H1 (cell line): Measurements from ENCODE around the gene SF3A2. TPM values are rescaled to one million over a fixed set of nuclear protein-coding genes. Genes with fewer than 3 reads are reported as not detected.
A peak's percentile ranks its signal among the peaks of the same experiment; 100 is the strongest.

ENCODE experiments used
- CTCF ChIA-PET: fragments of 300-600 bp; sonication (Branson Sonifier 250); formaldehyde crosslinking; loops from one replicate; lab custom pipeline; 2021; ENCODE audit not compliant: partially characterized antibody; lab: Charles Lee
- POLR2A ChIA-PET: fragments of 300-600 bp; sonication (Branson Sonifier 250); formaldehyde crosslinking; loops from one replicate; lab custom pipeline; 2021; ENCODE audit warnings: inconsistent platforms; ENCODE audit not compliant: partially characterized antibody; lab: Charles Lee
- DNase-seq, 2 experiments: peaks; one replicate each; pipeline versions ENCODE4 v3.0.0 to v3.0.0-alpha.2; 2010 to 2022; ENCODE audit warnings: low spot score in 2 of 2, low read depth in 1 of 2, mixed read lengths in 1 of 2
- FAIRE-seq: peaks from 2 replicates; lab custom pipeline; 2011; peaks lifted over from hg19 to GRCh38; lab: Jason Lieb, UNC
- H2AFZ ChIP-seq: 2 replicates; pipeline ENCODE4 v1.8.1; 2012; ENCODE audit warnings: low read length, inconsistent platforms
- H2AK5ac ChIP-seq: 2 replicates; pipeline ENCODE4 v1.6.1; 2013; ENCODE audit warnings: low read depth, low read length
- H2BK120ac ChIP-seq: replicated peaks from 2 replicates; pipeline ENCODE3; 2013; ENCODE audit warnings: low read depth, low read length, inconsistent platforms
- H2BK12ac ChIP-seq: 2 replicates; pipeline ENCODE4 v1.6.1; 2013; ENCODE audit warnings: low read depth, low read length
- H2BK15ac ChIP-seq: 2 replicates; pipeline ENCODE4 v1.6.1; 2013; ENCODE audit warnings: low read length
- H2BK20ac ChIP-seq: 2 replicates; pipeline ENCODE4 v1.6.1; 2013; ENCODE audit warnings: low read length
- H2BK5ac ChIP-seq: 2 replicates; pipeline ENCODE4 v1.6.1; 2013; ENCODE audit warnings: low read depth, low read length
- H3K14ac ChIP-seq: 2 replicates; pipeline ENCODE4 v1.6.1; 2013; ENCODE audit warnings: inconsistent platforms; ENCODE audit not compliant: insufficient read length
- H3K18ac ChIP-seq: 2 replicates; pipeline ENCODE4 v1.6.1; 2013; ENCODE audit warnings: low read length; ENCODE audit errors: extremely low read depth
- H3K23ac ChIP-seq: 2 replicates; pipeline ENCODE4 v1.6.1; 2013; ENCODE audit warnings: inconsistent platforms; ENCODE audit not compliant: insufficient read length
- H3K23me2 ChIP-seq: 2 replicates; pipeline ENCODE4 v1.6.1; 2013; ENCODE audit warnings: low read depth, low read length
- H3K27ac ChIP-seq: 2 replicates; pipeline ENCODE4 v1.6.1; 2011; ENCODE audit warnings: low read depth, low read length, inconsistent platforms
- H3K27me3 ChIP-seq, 4 experiments: replicated peaks in 1 of 4; 1 replicate in 1 of 4; 2 replicates in 3 of 4; pipeline versions ENCODE4 v1.6.1 to v1.8.1; 2011 to 2013; ENCODE audit warnings: low read length in 3 of 4, mild to moderate bottlenecking in 3 of 4, inconsistent platforms in 2 of 4, mixed read lengths in 2 of 4, moderate library complexity in 1 of 4; ENCODE audit not compliant: control insufficient read depth in 3 of 4, insufficient read depth in 3 of 4; ENCODE audit errors: extremely low read depth in 1 of 4
- H3K36me3 ChIP-seq, 4 experiments: 2 replicates each; pipeline versions ENCODE4 v1.6.1 to v1.8.1; 2011 to 2013; ENCODE audit warnings: mild to moderate bottlenecking in 4 of 4, low read length in 3 of 4, moderate library complexity in 2 of 4, control low read depth in 1 of 4, inconsistent platforms in 1 of 4; ENCODE audit not compliant: insufficient read depth in 4 of 4, control insufficient read depth in 2 of 4
- H3K4ac ChIP-seq: replicated peaks from 2 replicates; pipeline ENCODE3; 2013; ENCODE audit warnings: low read length, low read depth, mixed read lengths, inconsistent platforms; ENCODE audit not compliant: insufficient read length
- H3K4me1 ChIP-seq, 4 experiments: replicated peaks in 1 of 4; 1 replicate in 1 of 4; 2 replicates in 3 of 4; pipeline versions ENCODE4 v1.6.1 to v1.8.1; 2011 to 2013; ENCODE audit warnings: low read length in 3 of 4, inconsistent platforms in 2 of 4, mixed read lengths in 1 of 4; ENCODE audit not compliant: insufficient read depth in 4 of 4, control insufficient read depth in 3 of 4
- H3K4me2 ChIP-seq, 2 experiments: 2 replicates each; pipeline versions ENCODE4 v1.6.1 to v1.8.1; 2011 to 2013; ENCODE audit warnings: low read depth in 2 of 2, low read length in 2 of 2, control low read depth in 1 of 2, inconsistent platforms in 1 of 2, mild to moderate bottlenecking in 1 of 2; ENCODE audit not compliant: insufficient read depth in 1 of 2
- H3K4me3 ChIP-seq, 4 experiments: fragments of 200-600, 300-600 bp in 1 of 4; sonication (generic), shearing (Covaris generic), sonication (Bioruptor Twin) in 1 of 4; 2 replicates each; pipeline versions ENCODE4 v1.5.1 to v1.8.1; 2011 to 2016; ENCODE audit warnings: low read length in 4 of 4, low read depth in 3 of 4, control low read depth in 2 of 4, inconsistent platforms in 2 of 4, mild to moderate bottlenecking in 2 of 4, mixed read lengths in 1 of 4, moderate library complexity in 1 of 4; ENCODE audit not compliant: insufficient read depth in 2 of 4; ENCODE audit errors: extremely low read depth in 1 of 4
- H3K56ac ChIP-seq: replicated peaks from 2 replicates; pipeline ENCODE3; 2013; ENCODE audit warnings: low read depth, mild to moderate bottlenecking, mixed read lengths, low read length, inconsistent platforms; ENCODE audit not compliant: insufficient read length
- H3K79me1 ChIP-seq: 2 replicates; pipeline ENCODE4 v1.6.1; 2013; ENCODE audit warnings: low read depth, low read length, control low read depth
- H3K79me2 ChIP-seq, 2 experiments: 2 replicates each; pipeline versions ENCODE4 v1.6.1 to v1.8.1; 2012 to 2013; ENCODE audit warnings: low read length in 2 of 2, mild to moderate bottlenecking in 2 of 2, inconsistent platforms in 1 of 2; ENCODE audit not compliant: insufficient read depth in 2 of 2, control insufficient read depth in 1 of 2
- H3K9ac ChIP-seq, 4 experiments: replicated peaks in 1 of 4; 1 replicate in 1 of 4; 2 replicates in 3 of 4; pipeline versions ENCODE4 v1.6.1 to v1.8.1; 2011 to 2013; ENCODE audit warnings: low read depth in 3 of 4, low read length in 3 of 4, control low read depth in 2 of 4, mild to moderate bottlenecking in 2 of 4, moderate library complexity in 2 of 4, inconsistent platforms in 1 of 4; ENCODE audit errors: extremely low read depth in 1 of 4
- H3K9me3 ChIP-seq, 2 experiments: 2 replicates each; pipeline versions ENCODE4 v1.6.1 to v1.8.1; 2012 to 2013; ENCODE audit warnings: mild to moderate bottlenecking in 2 of 2, moderate library complexity in 2 of 2, control low read depth in 1 of 2, inconsistent platforms in 1 of 2, low read depth in 1 of 2, low read length in 1 of 2, mixed read lengths in 1 of 2; ENCODE audit not compliant: insufficient read depth in 2 of 2
- H4K20me1 ChIP-seq, 2 experiments: replicated peaks in 1 of 2; 2 replicates each; pipeline versions ENCODE3 to v1.8.1; 2011 to 2013; ENCODE audit warnings: inconsistent platforms in 2 of 2, low read length in 2 of 2, mild to moderate bottlenecking in 1 of 2; ENCODE audit not compliant: insufficient read depth in 2 of 2, control insufficient read depth in 1 of 2
- H4K5ac ChIP-seq: 2 replicates; pipeline ENCODE4 v1.6.1; 2013; ENCODE audit warnings: low read length, low read depth, mixed read lengths, inconsistent platforms; ENCODE audit not compliant: insufficient read length
- H4K8ac ChIP-seq: 2 replicates; pipeline ENCODE4 v1.8.0; 2013; ENCODE audit warnings: mild to moderate bottlenecking, moderate library complexity, low read length, inconsistent platforms; ENCODE audit not compliant: insufficient read depth; ENCODE audit errors: extremely low read depth
- H4K91ac ChIP-seq: replicated peaks from 2 replicates; pipeline ENCODE3; 2013; ENCODE audit warnings: low read length, mixed read lengths, inconsistent platforms; ENCODE audit not compliant: insufficient read length
- ATF3 ChIP-seq: IDR thresholded peaks from 2 replicates; pipeline ENCODE4 v1.6.1; 2011; ENCODE audit warnings: low read depth, mild to moderate bottlenecking, low read length; ENCODE audit not compliant: insufficient read depth
- BACH1 ChIP-seq: IDR thresholded peaks from 2 replicates; pipeline ENCODE4 v1.6.1; 2012; ENCODE audit warnings: low read length, improper control_type of control experiment
- GABPA ChIP-seq: IDR thresholded peaks from 2 replicates; pipeline ENCODE4 v1.6.1; 2011; ENCODE audit warnings: mild to moderate bottlenecking, low read length, moderate library complexity, borderline replicate concordance; ENCODE audit not compliant: insufficient read depth
- JUND ChIP-seq: IDR thresholded peaks from 2 replicates; pipeline ENCODE4 v1.6.1; 2011; ENCODE audit warnings: mild to moderate bottlenecking, improper control_type of control experiment, low read length
- KDM1A ChIP-seq: fragments of 200-600, 300-600 bp; sonication (generic); IDR thresholded peaks from 2 replicates; pipeline ENCODE4 v1.7.1; 2016; ENCODE audit warnings: mild to moderate bottlenecking, low read length, borderline replicate concordance
- MAX ChIP-seq: IDR thresholded peaks from 2 replicates; pipeline ENCODE4 v1.6.1; 2012; ENCODE audit warnings: inconsistent platforms
- RXRA ChIP-seq: IDR thresholded peaks from 2 replicates; pipeline ENCODE4 v1.6.1; 2011; ENCODE audit warnings: low read depth, mild to moderate bottlenecking, low read length, moderate library complexity; ENCODE audit not compliant: insufficient read depth
- SP1 ChIP-seq: IDR thresholded peaks from 2 replicates; pipeline ENCODE4 v1.6.1; 2011; ENCODE audit warnings: low read depth, low read length
- TAF7 ChIP-seq: optimal IDR thresholded peaks from 2 replicates; pipeline ENCODE3; 2011; ENCODE audit warnings: low read depth, mild to moderate bottlenecking, inconsistent platforms, low read length, moderate library complexity, borderline replicate concordance
- TCF12 ChIP-seq: IDR thresholded peaks from 2 replicates; pipeline ENCODE4 v1.6.1; 2011; ENCODE audit warnings: low read depth, mild to moderate bottlenecking, low read length
- WGBS, 2 experiments: shearing (Covaris generic) in 1 of 2; methylation state at CpG; one replicate each; pipeline versions ENCODE4 v1.1.6 to v1.1.7; 2013 to 2015; ENCODE audit warnings: low lambda C conversion rate in 2 of 2, mixed read lengths in 2 of 2, inconsistent platforms in 1 of 2, low coverage in 1 of 2, missing lambda C conversion rate in 1 of 2; ENCODE audit not compliant: insufficient replicate concordance in 2 of 2, insufficient coverage in 1 of 2, insufficient read length in 1 of 2; ENCODE audit errors: extremely low coverage in 1 of 2, missing lambda C conversion rate in 1 of 2; 5-methylcytosine and 5-hydroxymethylcytosine counted together
- polyA plus RNA-seq, 7 experiments: library from polyadenylated mRNA; depleted of rRNA in 3 of 7; stranded (reverse) in 5 of 7; unstranded in 2 of 7; fragments of >200 nt in 5 of 7; fragments of 200-250 nt in 2 of 7; gene quantifications; 1 replicate in 5 of 7; 2 replicates in 1 of 7; 4 replicates in 1 of 7; pipeline versions ENCODE4 v1.2.1 to v1.2.3, GENCODE V29; 2011 to 2013; ENCODE audit warnings: missing spikeins in 2 of 7, mixed read lengths in 2 of 7
- total RNA-seq: library from RNA; stranded (reverse); fragmentation: NEBNext Ultra II Directional; extraction: Animal tissue kit (Norgen Biotek cat#: 25700); gene quantifications from 2 replicates; pipeline ENCODE4 v1.2.1, GENCODE V29; 2021

Gene SF3A2
- total and polyA plus RNA-seq, 2 of the 8 experiments (the other 6 are each of a cell fraction or from before 2014, with no cell fraction given): 15.3 to 146 TPM

- CTCF ChIA-PET: interaction anchor here (1.1 to 8.1 kb wide), 8 partner anchors 8 to 375 kb away, joined by 3 to 50 read pairs (median 6); no protein-coding TSS in a partner anchor
- H3K23ac ChIP-seq: no peak overlapping the region
- no peak overlapping the region for H2BK15ac ChIP-seq
- no peak overlapping the region for H2BK20ac ChIP-seq
- no peak overlapping the region for H3K56ac ChIP-seq
- H3K23me2 ChIP-seq: no peaks in the 10 kb centered on the region
- no peak overlapping the region for H4K91ac ChIP-seq
- DNase-seq (no peak), FAIRE-seq (no peak)
- H3K36me3 ChIP-seq: peaks cover 9 to 53% (median 39%) of the 10 kb centered on the region in 4 experiments; a peak in 7 of 8 replicates
- H2BK120ac ChIP-seq: no peak overlapping the region
- H2AK5ac ChIP-seq: no peak overlapping the region
- H3K9me3 ChIP-seq: no peaks in the 10 kb centered on the region
- H3K4me3 ChIP-seq: no peak overlapping the region
- no peaks in the 10 kb centered on the region for H3K27me3 ChIP-seq
- H3K4me1 ChIP-seq: no peaks in the 10 kb centered on the region
- TF ChIP-seq BACH1: no peak
- TF ChIP-seq KDM1A: no peak
- TF ChIP-seq TCF12: no peak
- no peak for TF ChIP-seq MAX
- no peak for TF ChIP-seq SP1
- no peak for TF ChIP-seq RXRA
- no peak for TF ChIP-seq GABPA
- TF ChIP-seq TAF7: no peak
- no peak for TF ChIP-seq ATF3
- no peak for TF ChIP-seq JUND
- H4K5ac ChIP-seq: no peak overlapping the region
- H2BK5ac ChIP-seq: no peak overlapping the region; the same call in 1 of the 2 replicates
- H3K27ac ChIP-seq: no peak overlapping the region
- 92% methylated on average over 21 of the region's 21 CpGs; no CpG with 5 or more reads in 1 of the 2 experiments for WGBS, 2 experiments
- no peaks in the 10 kb centered on the region for H3K79me2 ChIP-seq
- no peak overlapping the region for H3K4ac ChIP-seq
- H3K9ac ChIP-seq: no peak overlapping the region
- H3K18ac ChIP-seq: no peak overlapping the region
- no peak overlapping the region for H2BK12ac ChIP-seq
- H3K14ac ChIP-seq: no peak overlapping the region
- peak overlapping the region; percentile 25; the same call in 1 of the 2 replicates for H4K8ac ChIP-seq
- H3K79me1 ChIP-seq: no peaks in the 10 kb centered on the region; the same call in 1 of the 2 replicates
- POLR2A ChIA-PET: interaction anchor here (0.6 to 1.4 kb wide), 4 partner anchors 10 to 36 kb away, joined by 3 read pairs; no protein-coding TSS in a partner anchor
- H4K20me1 ChIP-seq: peaks cover 0 to 16% of the 10 kb centered on the region in 2 experiments
- H2AFZ ChIP-seq: no peak overlapping the region
- no peak overlapping the region for H3K4me2 ChIP-seq
Observed at GRCh38 chr19:2212861-2213711, 23.5 kb upstream of the SF3A2 start.
